NT2/D1 (cell line): ENCODE measurements around the gene P4HA2.

ENCODE experiments used
- SUZ12 ChIP-seq: IDR thresholded peaks from 2 replicates; pipeline ENCODE4 v1.6.1; 2011; ENCODE audit not compliant: insufficient read length, insufficient read depth; ENCODE audit errors: extremely low read depth
- YY1 ChIP-seq: IDR thresholded peaks from 2 replicates; pipeline ENCODE4 v1.6.1; 2011; ENCODE audit not compliant: insufficient read length, insufficient read depth
- ZNF274 ChIP-seq: IDR thresholded peaks from 2 replicates; pipeline ENCODE4 v1.6.1; 2011; ENCODE audit warnings: mild to moderate bottlenecking, low read depth, low read length

- no peak for TF ChIP-seq YY1
- no peak for TF ChIP-seq SUZ12
- TF ChIP-seq ZNF274 = no peak
Observed at GRCh38 chr5:132198571-132198970, 29.1 kb downstream of the P4HA2 start.
